Stimulated activated CD8-positive, alpha-beta memory T cell treated with anti-CD3 and anti-CD28 coated beads, Interleukin-12 subunit alpha, Interleukin-12 subunit beta, amount 100 ng/mL, for 24 hours (primary cell): ENCODE measurements around the gene RRP9.

ENCODE experiments used
- DNase-seq: peaks from one replicate; pipeline ENCODE4 v3.0.0-alpha.2; 2020; ENCODE audit errors: extremely low read depth

RRP9 gene

DNA sequence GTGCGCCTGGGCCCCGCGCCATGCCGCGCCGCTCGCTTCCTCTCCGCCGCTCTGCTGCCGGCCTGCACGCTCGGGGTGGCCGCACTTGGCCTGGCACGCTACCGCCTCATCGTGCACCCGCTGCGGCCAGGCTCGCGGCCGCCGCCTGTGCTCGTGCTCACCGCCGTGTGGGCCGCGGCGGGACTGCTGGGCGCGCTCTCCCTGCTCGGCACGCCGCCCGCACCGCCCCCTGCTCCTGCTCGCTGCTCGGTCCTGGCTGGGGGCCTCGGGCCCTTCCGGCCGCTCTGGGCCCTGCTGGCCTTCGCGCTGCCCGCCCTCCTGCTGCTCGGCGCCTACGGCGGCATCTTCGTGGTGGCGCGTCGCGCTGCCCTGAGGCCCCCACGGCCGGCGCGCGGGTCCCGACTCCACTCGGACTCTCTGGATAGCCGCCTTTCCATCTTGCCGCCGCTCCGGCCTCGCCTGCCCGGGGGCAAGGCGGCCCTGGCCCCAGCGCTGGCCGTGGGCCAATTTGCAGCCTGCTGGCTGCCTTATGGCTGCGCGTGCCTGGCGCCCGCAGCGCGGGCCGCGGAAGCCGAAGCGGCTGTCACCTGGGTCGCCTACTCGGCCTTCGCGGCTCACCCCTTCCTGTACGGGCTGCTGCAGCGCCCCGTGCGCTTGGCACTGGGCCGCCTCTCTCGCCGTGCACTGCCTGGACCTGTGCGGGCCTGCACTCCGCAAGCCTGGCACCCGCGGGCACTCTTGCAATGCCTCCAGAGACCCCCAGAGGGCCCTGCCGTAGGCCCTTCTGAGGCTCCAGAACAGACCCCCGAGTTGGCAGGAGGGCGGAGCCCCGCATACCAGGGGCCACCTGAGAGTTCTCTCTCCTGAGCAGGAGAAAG is 14.4 kb upstream of the RRP9 start:
- DNase-seq, result no peak

- DNase-seq, result no peak
These were observed 13.6 kb upstream of the RRP9 start, which contains the start of gene GPR62 for GRCh38 chr3:51955175-51955892. GPR62 (plus strand) TSS chr3:51955381; CDS start chr3:51955653, 272 bp downstream.

DNA sequence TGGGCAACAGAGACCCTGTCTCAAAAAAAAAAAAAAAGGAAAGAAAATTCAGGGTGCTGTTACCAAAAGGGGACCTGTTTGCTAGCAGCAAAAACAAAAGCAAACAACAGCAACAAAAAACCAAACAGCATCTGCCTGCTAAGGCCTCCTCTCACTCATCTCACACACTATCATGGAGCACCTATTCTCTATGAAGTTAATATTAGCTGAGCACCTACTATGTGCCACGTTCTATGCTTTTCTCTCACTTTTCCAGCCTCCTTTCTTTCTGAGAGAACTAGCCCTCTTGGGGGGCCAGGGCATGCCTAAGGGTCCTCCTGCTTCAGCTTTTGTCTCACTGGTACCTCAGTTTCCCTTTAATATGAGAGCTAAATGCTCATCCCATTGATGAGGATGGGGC is 13.0 kb upstream of the RRP9 start:
- no peak for DNase-seq

- DNase-seq, result no peak
These were observed 12.4 kb upstream of the RRP9 start for GRCh38 chr3:51954105-51954504.

DNA sequence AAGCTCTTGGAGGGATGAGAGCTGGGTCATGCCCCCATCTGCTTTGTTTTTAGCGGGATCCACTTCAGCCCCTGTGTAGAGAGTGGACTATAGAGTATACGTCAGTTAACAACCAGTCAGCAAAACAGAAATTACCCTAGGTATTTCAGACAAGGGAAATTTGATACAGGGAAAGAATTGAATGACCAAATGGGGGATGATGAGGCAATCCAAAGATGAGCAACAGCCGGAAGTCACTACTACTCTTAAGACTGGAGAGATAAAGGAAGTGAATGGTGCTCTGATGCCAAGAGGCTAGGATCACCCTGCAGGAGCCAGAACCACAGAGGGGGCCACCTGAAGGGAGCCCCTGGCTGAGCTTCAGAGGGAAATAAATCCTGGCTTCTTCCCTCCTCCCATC is 11.7 kb upstream of the RRP9 start:
- no peak for DNase-seq

DNA sequence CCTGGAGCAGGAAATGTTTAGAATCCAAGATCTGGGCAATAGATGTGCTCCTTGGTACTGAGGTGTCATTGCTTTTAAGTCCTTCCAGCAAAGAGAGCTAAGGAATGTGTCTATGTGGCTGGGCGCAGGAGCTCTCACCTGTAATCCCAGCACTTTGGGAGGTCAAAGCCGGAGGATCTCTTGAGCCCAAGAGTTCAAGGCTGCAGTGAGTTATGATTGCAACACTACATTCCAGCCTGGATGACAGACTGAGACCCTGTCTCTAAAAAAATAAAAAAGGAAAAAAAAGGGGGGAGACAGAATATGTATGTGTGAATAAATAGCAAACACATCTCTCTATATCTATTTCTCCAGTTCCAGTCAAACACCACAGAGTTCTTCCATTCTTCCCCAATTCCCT is 9.2 kb upstream of the RRP9 start:
- no peak for DNase-seq

- DNase-seq, result no peak
These were observed 7.4 kb upstream of the RRP9 start for GRCh38 chr3:51949121-51949520.

- DNase-seq, result no peak
These were observed 6.4 kb upstream of the RRP9 start for GRCh38 chr3:51948016-51948580.

GRCh38 chr3:51947215-51947900 is 5.7 kb upstream of the RRP9 start:
- DNase-seq, result no peak

GRCh38 chr3:51946796-51947195 is 5.1 kb upstream of the RRP9 start:
- DNase-seq, result no peak

GRCh38 chr3:51945926-51946705 is 4.4 kb upstream of the RRP9 start:
- no peak for DNase-seq

- no peak for DNase-seq
These were observed 3.5 kb upstream of the RRP9 start for GRCh38 chr3:51945031-51945840.

DNA sequence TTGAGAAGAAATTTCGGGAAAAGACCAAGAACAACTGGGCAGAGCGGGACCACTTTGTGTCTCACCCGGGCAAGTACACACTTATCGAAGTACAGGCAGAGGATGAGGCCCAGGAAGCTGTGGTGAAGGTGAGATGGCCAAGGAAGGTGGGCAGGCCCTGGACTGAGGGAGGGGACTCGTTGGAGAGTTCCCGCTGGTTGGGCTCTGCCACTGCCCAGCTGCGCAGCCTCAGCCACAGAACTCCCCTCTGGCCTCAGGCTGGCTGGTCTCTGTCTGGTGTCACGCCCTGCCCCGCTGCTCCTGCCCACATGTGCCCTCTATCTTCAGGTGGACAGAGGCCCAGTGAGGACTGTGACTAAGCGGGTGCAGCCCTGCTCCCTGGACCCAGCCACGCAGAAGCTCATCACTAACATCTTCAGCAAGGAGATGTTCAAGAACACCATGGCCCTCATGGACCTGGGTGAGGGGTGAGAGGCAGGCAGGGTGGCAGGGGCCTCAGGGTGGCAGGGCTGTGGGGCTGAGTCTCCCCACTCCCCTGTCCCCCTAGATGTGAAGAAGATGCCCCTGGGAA is 2.8 kb upstream of the RRP9 start:
- no peak for DNase-seq

- DNase-seq, result no peak
These were observed 2.0 kb upstream of the RRP9 start for GRCh38 chr3:51943451-51944391.

- DNase-seq, result no peak
These were observed 1.1 kb upstream of the RRP9 start for GRCh38 chr3:51942603-51943450.

- no peak for DNase-seq
These were observed 274 bp downstream of the RRP9 start for GRCh38 chr3:51941463-51941797.

DNA sequence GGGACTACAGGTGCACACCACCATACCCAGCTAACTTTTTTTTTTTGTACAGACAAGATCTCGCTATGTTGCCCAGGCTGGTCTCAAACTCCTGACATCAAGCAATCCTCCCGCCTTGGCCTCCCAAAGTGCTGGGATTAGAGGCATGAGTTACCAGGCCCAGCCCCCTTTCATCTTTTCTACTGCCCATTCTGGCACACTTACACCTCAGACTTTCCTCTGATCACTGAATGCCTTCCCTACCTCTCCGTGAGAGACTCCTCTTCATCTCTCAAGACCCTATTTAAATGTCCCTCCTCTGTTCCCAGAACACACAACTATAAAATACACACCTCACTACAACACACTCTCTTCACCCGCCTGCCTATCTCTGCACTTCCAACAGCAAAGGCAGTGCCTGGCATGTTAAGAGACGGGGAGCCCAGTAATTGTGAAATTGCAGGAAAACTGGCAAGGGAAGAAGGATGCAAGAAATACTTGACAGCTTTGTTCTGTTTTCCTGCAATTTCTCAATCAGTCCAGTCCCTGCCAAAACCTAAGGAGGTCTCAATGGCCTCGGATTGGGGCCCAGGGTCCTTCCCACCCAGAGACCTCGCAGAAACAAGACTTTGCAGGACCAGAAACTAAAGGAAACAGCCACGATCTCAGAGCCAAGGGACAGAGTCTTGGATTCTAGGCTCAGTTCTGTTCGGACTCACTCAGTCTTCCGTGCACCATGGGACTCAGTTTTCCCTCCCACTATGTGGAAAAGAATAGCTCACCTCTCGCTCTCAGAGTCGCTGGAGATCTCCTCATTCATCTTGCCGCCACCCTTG is 849 bp downstream of the RRP9 start:
- no peak for DNase-seq
